ENCODE measurements around the gene TRIM46.

DNA sequence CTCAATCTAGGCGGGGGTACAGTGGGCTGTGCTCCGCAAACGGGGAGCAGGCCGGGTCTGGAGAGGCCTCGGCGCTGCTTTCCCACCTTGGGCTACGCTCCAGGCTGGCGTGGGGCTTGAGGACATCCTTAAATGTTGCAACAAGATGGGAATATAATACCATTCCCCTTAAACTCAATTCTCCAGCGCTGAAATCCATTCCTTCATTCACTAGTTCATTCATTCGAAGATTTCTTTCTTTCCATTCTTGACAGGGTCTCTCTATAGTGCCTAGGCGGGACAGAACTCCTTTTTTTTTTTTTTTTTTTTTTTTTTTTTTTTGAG is 33.1 kb upstream of the TRIM46 start:
- TF ChIP-seq, protein P1, sequence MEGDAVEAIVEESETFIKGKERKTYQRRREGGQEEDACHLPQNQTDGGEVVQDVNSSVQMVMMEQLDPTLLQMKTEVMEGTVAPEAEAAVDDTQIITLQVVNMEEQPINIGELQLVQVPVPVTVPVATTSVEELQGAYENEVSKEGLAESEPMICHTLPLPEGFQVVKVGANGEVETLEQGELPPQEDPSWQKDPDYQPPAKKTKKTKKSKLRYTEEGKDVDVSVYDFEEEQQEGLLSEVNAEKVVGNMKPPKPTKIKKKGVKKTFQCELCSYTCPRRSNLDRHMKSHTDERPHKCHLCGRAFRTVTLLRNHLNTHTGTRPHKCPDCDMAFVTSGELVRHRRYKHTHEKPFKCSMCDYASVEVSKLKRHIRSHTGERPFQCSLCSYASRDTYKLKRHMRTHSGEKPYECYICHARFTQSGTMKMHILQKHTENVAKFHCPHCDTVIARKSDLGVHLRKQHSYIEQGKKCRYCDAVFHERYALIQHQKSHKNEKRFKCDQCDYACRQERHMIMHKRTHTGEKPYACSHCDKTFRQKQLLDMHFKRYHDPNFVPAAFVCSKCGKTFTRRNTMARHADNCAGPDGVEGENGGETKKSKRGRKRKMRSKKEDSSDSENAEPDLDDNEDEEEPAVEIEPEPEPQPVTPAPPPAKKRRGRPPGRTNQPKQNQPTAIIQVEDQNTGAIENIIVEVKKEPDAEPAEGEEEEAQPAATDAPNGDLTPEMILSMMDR (IDR thresholded peaks at IDR 0.05), result no peak
- TF ChIP-seq POLR2AphosphoS5 (IDR thresholded peaks at IDR 0.05) (no peak), POLR2A (IDR thresholded peaks at IDR 0.05) (no peak), EP300 (IDR thresholded peaks at IDR 0.05) (no peak)
